ENCODE results near the gene PRR15. TPM values are rescaled to one million over a fixed set of nuclear protein-coding genes. Genes with fewer than 3 reads are reported as not detected.

Gene PRR15
- total RNA-seq, 1 experiment from 2014 or later, result not detected

GRCh38 chr7:29588900-29589696 lies 25.5 kb downstream of the PRR15 start:
- Histone ChIP-seq H3K36me3 (no peaks in the 10 kb centered on the region), H3K27ac (no peak overlapping the region), H3K4me1 (replicated peaks) (no peaks in the 10 kb centered on the region), H3K27me3 (replicated peaks) (peaks cover 5% of the 10 kb centered on the region; the same call in 1 of the 2 replicates), H3K9me3 (replicated peaks) (no peaks in the 10 kb centered on the region), H3K4me3 (no peak overlapping the region)
- DNase-seq (ENCODE audit: low read depth in 1 of 2, low spot score in 2 of 2), result peak in 1 of 2 experiments; percentile 42

DNA sequence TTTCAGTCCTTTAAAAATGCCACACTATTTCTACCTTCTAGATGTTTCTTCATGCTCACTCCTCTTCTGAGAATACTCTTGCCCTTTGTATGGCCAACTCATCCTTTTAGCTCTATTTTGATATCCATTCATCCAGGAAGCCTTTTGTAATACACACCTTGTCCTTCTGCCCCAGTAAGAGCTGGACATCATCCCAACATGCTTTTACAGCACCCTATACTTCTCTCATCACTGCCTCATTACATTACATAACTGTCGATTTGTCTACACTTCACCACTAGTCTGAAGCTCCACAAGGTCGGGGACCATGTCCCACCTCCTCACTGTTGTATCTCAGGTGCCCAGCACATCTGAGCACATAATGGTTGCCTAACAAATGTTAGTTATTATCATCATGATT lies 29.2 kb downstream of the PRR15 start:
- Histone ChIP-seq H3K27ac (no peak overlapping the region), H3K4me1 (replicated peaks) (no peaks in the 10 kb centered on the region), H3K27me3 (replicated peaks) (peaks cover 8% of the 10 kb centered on the region; the same call in 1 of the 2 replicates), H3K4me3 (no peak overlapping the region), H3K36me3 (no peaks in the 10 kb centered on the region), H3K9me3 (replicated peaks) (no peaks in the 10 kb centered on the region)
- DNase-seq (ENCODE audit: low read depth in 1 of 2, low spot score in 2 of 2), result no peak

DNA sequence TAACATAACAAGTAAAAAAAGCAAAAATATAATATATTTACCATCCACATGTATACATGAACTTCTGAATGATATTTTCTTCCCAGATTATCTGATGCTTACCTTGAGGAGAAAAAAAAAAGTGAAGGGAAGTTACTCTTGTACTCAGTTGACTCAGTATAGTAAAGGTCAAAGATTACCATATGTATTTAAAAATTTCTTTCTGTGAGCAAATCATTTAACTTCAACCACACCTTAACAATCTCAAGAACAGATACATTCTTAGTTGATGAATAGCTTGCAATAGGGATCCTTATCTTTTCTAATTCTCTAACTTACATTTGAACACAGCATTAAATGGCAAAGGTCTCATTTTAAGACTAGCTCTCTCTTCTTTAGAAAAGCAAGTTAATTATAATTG lies 29.8 kb downstream of the PRR15 start:
- DNase-seq (ENCODE audit: low read depth in 1 of 2, low spot score in 2 of 2), result no peak
- Histone ChIP-seq H3K4me1 (replicated peaks) (no peaks in the 10 kb centered on the region), H3K36me3 (no peaks in the 10 kb centered on the region), H3K9me3 (replicated peaks) (no peaks in the 10 kb centered on the region), H3K27me3 (replicated peaks) (peaks cover 8% of the 10 kb centered on the region; the same call in 1 of the 2 replicates), H3K4me3 (no peak overlapping the region), H3K27ac (no peak overlapping the region)

- H3K36me3 ChIP-seq, result no peaks in the 10 kb centered on the region
- no peaks in the 10 kb centered on the region for H3K4me1 ChIP-seq (replicated peaks)
- peaks cover 7% of the 10 kb centered on the region; the same call in 1 of the 2 replicates for H3K27me3 ChIP-seq (replicated peaks)
- H3K27ac ChIP-seq, result no peak overlapping the region
- H3K4me3 ChIP-seq, result no peak overlapping the region
- no peaks in the 10 kb centered on the region for H3K9me3 ChIP-seq (replicated peaks)
- DNase-seq (ENCODE audit: low read depth in 1 of 2, low spot score in 2 of 2), result no peak
These were observed 33.1 kb downstream of the PRR15 start for GRCh38 chr7:29596593-29597178.

GRCh38 chr7:29597266-29597665 lies 33.6 kb downstream of the PRR15 start:
- no peak for DNase-seq (ENCODE audit: low read depth in 1 of 2, low spot score in 2 of 2)
- H3K27ac ChIP-seq, result no peak overlapping the region
- H3K9me3 ChIP-seq (replicated peaks), result no peaks in the 10 kb centered on the region
- H3K4me3 ChIP-seq, result no peak overlapping the region
- no peaks in the 10 kb centered on the region for H3K4me1 ChIP-seq (replicated peaks)
- no peaks in the 10 kb centered on the region for H3K36me3 ChIP-seq
- H3K27me3 ChIP-seq (replicated peaks), result peaks cover 3% of the 10 kb centered on the region; the same call in 1 of the 2 replicates

DNA sequence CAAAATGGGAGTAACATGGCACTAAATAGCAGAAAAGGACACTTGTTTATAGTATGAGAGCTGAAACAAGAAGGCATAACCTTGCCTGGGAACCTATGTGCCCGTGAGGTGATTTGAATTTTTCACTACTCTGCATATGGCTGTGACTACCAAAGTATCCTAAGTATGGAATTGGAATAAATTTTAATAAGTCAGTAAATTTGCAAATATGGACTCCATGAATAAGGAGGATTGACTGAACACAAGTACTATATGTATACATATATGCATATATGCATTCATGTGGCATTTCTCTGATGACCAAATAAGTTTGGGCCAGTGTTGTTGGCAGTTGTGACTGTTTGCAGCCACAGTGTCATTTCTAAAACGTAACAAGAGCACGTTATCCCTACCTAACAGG lies 34.5 kb downstream of the PRR15 start:
- Histone ChIP-seq H3K27me3 (replicated peaks) (0 out of 2 replicates have a peak, but pooled peaks cover 3% of the 10 kb centered on the region), H3K4me3 (no peak overlapping the region), H3K36me3 (no peaks in the 10 kb centered on the region), H3K4me1 (replicated peaks) (no peaks in the 10 kb centered on the region), H3K27ac (no peak overlapping the region), H3K9me3 (replicated peaks) (no peaks in the 10 kb centered on the region)
- DNase-seq (ENCODE audit: low read depth in 1 of 2, low spot score in 2 of 2), result no peak

- H3K4me1 ChIP-seq (replicated peaks), result no peaks in the 10 kb centered on the region
- H3K4me3 ChIP-seq, result no peak overlapping the region
- no peaks in the 10 kb centered on the region for H3K9me3 ChIP-seq (replicated peaks)
- 0 out of 2 replicates have a peak, but pooled peaks cover 3% of the 10 kb centered on the region for H3K27me3 ChIP-seq (replicated peaks)
- no peak overlapping the region for H3K27ac ChIP-seq
- no peak for DNase-seq (ENCODE audit: low read depth in 1 of 2, low spot score in 2 of 2)
- no peaks in the 10 kb centered on the region for H3K36me3 ChIP-seq
These were observed 35.0 kb downstream of the PRR15 start for GRCh38 chr7:29598613-29599012.

DNA sequence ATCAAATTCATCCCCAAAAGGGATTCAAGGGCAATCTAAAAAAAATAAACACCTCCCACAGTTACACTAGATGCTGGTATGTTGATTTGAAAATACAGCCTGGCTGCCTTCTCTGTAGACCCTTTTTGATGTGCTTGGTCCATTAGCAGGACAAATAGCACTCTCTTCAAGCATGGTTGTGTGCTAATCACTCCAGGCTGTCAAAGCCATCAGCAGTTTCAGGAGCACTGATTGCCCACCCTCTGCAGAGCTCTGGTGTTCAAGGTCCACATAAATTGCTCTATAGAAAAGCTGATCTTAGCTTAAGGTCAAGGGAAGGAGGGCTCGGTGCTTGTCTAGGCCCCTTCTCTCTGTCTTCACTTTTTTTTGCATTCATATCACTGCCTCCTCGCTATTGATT lies 35.4 kb downstream of the PRR15 start:
- no peak for DNase-seq (ENCODE audit: low read depth in 1 of 2, low spot score in 2 of 2)
- 0 out of 2 replicates have a peak, but pooled peaks cover 3% of the 10 kb centered on the region for H3K27me3 ChIP-seq (replicated peaks)
- H3K4me1 ChIP-seq (replicated peaks), result no peaks in the 10 kb centered on the region
- H3K27ac ChIP-seq, result no peak overlapping the region
- no peaks in the 10 kb centered on the region for H3K36me3 ChIP-seq
- no peak overlapping the region for H3K4me3 ChIP-seq
- H3K9me3 ChIP-seq (replicated peaks), result no peaks in the 10 kb centered on the region

- Histone ChIP-seq H3K27me3 (replicated peaks) (0 out of 2 replicates have a peak, but pooled peaks cover 2% of the 10 kb centered on the region), H3K4me1 (replicated peaks) (peaks cover 2% of the 10 kb centered on the region), H3K4me3 (no peak overlapping the region), H3K36me3 (no peaks in the 10 kb centered on the region), H3K9me3 (replicated peaks) (no peaks in the 10 kb centered on the region), H3K27ac (no peak overlapping the region)
- DNase-seq (ENCODE audit: low read depth in 1 of 2, low spot score in 2 of 2), result no peak
These were observed 37.0 kb downstream of the PRR15 start for GRCh38 chr7:29600661-29601060.

GRCh38 chr7:29604052-29604451 lies 40.4 kb downstream of the PRR15 start:
- Histone ChIP-seq H3K27me3 (replicated peaks) (no peaks in the 10 kb centered on the region), H3K27ac (no peak overlapping the region), H3K36me3 (no peaks in the 10 kb centered on the region), H3K9me3 (replicated peaks) (no peaks in the 10 kb centered on the region), H3K4me1 (replicated peaks) (peaks cover 34% of the 10 kb centered on the region), H3K4me3 (no peak overlapping the region)
- DNase-seq (ENCODE audit: low read depth in 1 of 2, low spot score in 2 of 2), result no peak

GRCh38 chr7:29604702-29605101 lies 41.1 kb downstream of the PRR15 start:
- no peaks in the 10 kb centered on the region for H3K27me3 ChIP-seq (replicated peaks)
- no peak overlapping the region for H3K27ac ChIP-seq
- DNase-seq (ENCODE audit: low read depth in 1 of 2, low spot score in 2 of 2), result no peak
- peaks cover 40% of the 10 kb centered on the region for H3K4me1 ChIP-seq (replicated peaks)
- no peak overlapping the region for H3K4me3 ChIP-seq
- H3K36me3 ChIP-seq, result no peaks in the 10 kb centered on the region
- no peaks in the 10 kb centered on the region for H3K9me3 ChIP-seq (replicated peaks)

DNA sequence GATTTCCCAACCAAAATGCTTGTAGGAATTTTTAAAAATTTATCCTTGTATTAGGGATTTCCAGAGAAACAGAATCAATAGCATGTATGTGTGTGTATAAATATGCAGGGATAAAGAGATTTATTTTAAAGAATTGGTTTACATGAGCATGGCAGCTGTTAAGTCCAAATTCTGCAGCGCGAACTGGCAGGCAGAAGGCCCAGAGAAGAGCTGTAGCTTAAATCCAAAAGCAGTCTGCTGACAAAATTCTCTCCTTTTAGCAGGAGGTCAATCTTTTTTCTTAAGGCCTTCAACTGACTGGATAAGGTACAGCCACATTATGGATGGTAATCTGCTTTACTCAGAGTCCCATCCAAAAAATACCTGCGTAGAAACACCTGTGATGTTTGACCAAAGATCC lies 42.0 kb downstream of the PRR15 start:
- DNase-seq (ENCODE audit: low read depth in 1 of 2, low spot score in 2 of 2), result no peak
- H3K27ac ChIP-seq, result peak overlapping the region; percentile 34; the same call in 1 of the 2 replicates
- no peak overlapping the region for H3K4me3 ChIP-seq
- H3K36me3 ChIP-seq, result no peaks in the 10 kb centered on the region
- no peaks in the 10 kb centered on the region for H3K9me3 ChIP-seq (replicated peaks)
- H3K4me1 ChIP-seq (replicated peaks), result peaks cover 41% of the 10 kb centered on the region
- no peaks in the 10 kb centered on the region for H3K27me3 ChIP-seq (replicated peaks)

- DNase-seq (ENCODE audit: low read depth in 1 of 2, low spot score in 2 of 2), result peak; percentile 54 to 59
- no peaks in the 10 kb centered on the region for H3K36me3 ChIP-seq
- peak overlapping the region; percentile 23; the same call in 1 of the 2 replicates for H3K27ac ChIP-seq
- H3K27me3 ChIP-seq (replicated peaks), result no peaks in the 10 kb centered on the region
- no peak overlapping the region for H3K4me3 ChIP-seq
- peaks cover 41% of the 10 kb centered on the region for H3K4me1 ChIP-seq (replicated peaks)
- H3K9me3 ChIP-seq (replicated peaks), result no peaks in the 10 kb centered on the region
These were observed 42.7 kb downstream of the PRR15 start for GRCh38 chr7:29606287-29606721.

DNA sequence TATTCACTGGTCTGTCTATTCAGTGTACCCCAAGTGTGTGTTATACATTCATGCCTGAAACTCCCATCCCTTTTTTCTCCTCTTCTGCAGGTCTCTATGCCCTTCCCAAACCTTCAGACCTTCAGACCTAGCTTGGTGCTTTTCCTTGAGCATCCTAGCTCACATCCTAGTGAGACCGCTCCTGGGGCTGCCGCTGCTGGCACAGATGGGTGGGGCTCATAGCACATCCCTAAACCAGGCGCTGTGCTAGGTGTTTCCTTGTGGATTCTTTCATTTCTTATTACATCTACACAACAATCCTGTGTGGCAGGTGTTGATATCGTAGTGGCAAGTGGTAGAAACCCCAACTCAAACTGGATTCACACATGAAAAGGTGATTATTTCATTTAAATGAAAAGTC lies 43.2 kb downstream of the PRR15 start:
- Histone ChIP-seq H3K36me3 (no peaks in the 10 kb centered on the region), H3K27me3 (replicated peaks) (no peaks in the 10 kb centered on the region), H3K4me1 (replicated peaks) (peaks cover 41% of the 10 kb centered on the region), H3K27ac (peak overlapping the region; percentile 23; the same call in 1 of the 2 replicates), H3K4me3 (no peak overlapping the region), H3K9me3 (replicated peaks) (no peaks in the 10 kb centered on the region)
- DNase-seq (ENCODE audit: low read depth in 1 of 2, low spot score in 2 of 2), result no peak
